Left ventricle myocardium inferior (tissue), 1 donor: ENCODE data around the gene PAQR4. TPM values are rescaled to one million over a fixed set of nuclear protein-coding genes. Genes with fewer than 3 reads are reported as not detected.

Experiments used
- DNase-seq: peaks from one replicate; pipeline ENCODE4 v3.0.0-alpha.2; 2020
- H3K27ac ChIP-seq: fragments of 200-600 bp; replicated peaks from 2 replicates; pipeline ENCODE4 v1.8.0; 2021
- H3K27me3 ChIP-seq: fragments of 200-600 bp; 2 replicates; pipeline ENCODE4 v1.8.0; 2021; ENCODE audit warnings: low read depth
- H3K36me3 ChIP-seq: fragments of 200-600 bp; 2 replicates; pipeline ENCODE4 v1.8.0; 2021
- H3K4me1 ChIP-seq: fragments of 200-600 bp; 2 replicates; pipeline ENCODE4 v1.8.0; 2021
- H3K4me3 ChIP-seq: fragments of 200-600 bp; 2 replicates; pipeline ENCODE4 v1.8.0; 2021; ENCODE audit warnings: mild to moderate bottlenecking, moderate library complexity
- H3K9me3 ChIP-seq: fragments of 200-600 bp; replicated peaks from 2 replicates; pipeline ENCODE4 v1.8.0; 2021
- CTCF ChIP-seq: fragments of 200-600 bp; IDR thresholded peaks from 2 replicates; pipeline ENCODE4 v1.8.0; 2021; ENCODE audit warnings: antibody characterized with exemption, mild to moderate bottlenecking, borderline replicate concordance
- intact Hi-C: fragments of 100-400 bp; cut with micrococcal nuclease; formaldehyde crosslinking; loops from one replicate; pipeline ENCODE4 v1.11.0; 2022
- total RNA-seq: library from RNA; stranded (reverse); fragmentation: NEBNext Ultra II Directional; extraction: Animal tissue kit (Norgen Biotek cat#: 25700); gene quantifications from one replicate; pipeline ENCODE4 v1.2.1, GENCODE V29; 2021
- donor health status: DM: no; HTN: yes; CAD: no; lungs with severe emphysema.

The PAQR4 gene
- total RNA-seq, 1 donor from 2014 or later, result 9.2 TPM

GRCh38 chr16:2976673-2977072 lies 7.5 kb downstream of the PAQR4 start:
- H3K36me3 ChIP-seq, result peaks cover 5% of the 10 kb centered on the region
- H3K4me1 ChIP-seq, result peaks cover 30% of the 10 kb centered on the region
- no peaks in the 10 kb centered on the region for H3K9me3 ChIP-seq
- TF ChIP-seq CTCF, result no peak
- H3K4me3 ChIP-seq, result no peak overlapping the region
- H3K27me3 ChIP-seq, result peaks cover 35% of the 10 kb centered on the region
- intact Hi-C loops, result no loop called here
- no peak for DNase-seq
- H3K27ac ChIP-seq, result no peak overlapping the region

- H3K9me3 ChIP-seq, result no peaks in the 10 kb centered on the region
- H3K27me3 ChIP-seq, result peaks cover 35% of the 10 kb centered on the region
- no peaks in the 10 kb centered on the region for H3K36me3 ChIP-seq
- no peak overlapping the region for H3K4me3 ChIP-seq
- no peak for DNase-seq
- intact Hi-C loops, result no loop called here
- peaks cover 24% of the 10 kb centered on the region for H3K4me1 ChIP-seq
- H3K27ac ChIP-seq, result no peak overlapping the region
- no peak for TF ChIP-seq CTCF
Observed at GRCh38 chr16:2977440-2977839, 8.3 kb downstream of the PAQR4 start.

- no peaks in the 10 kb centered on the region for H3K36me3 ChIP-seq
- H3K27ac ChIP-seq, result no peak overlapping the region
- peaks cover 33% of the 10 kb centered on the region for H3K4me1 ChIP-seq
- no peak for TF ChIP-seq CTCF
- H3K4me3 ChIP-seq, result peak overlapping the region; percentile 74
- DNase-seq, result no peak
- intact Hi-C loops, result no loop called here
- peaks cover 35% of the 10 kb centered on the region for H3K27me3 ChIP-seq
- H3K9me3 ChIP-seq, result no peaks in the 10 kb centered on the region
Observed at GRCh38 chr16:2979669-2980226, 10.6 kb downstream of the PAQR4 start.

- Histone ChIP-seq H3K27ac (peak within 1 kb of the TSS; percentile 80), H3K4me3 (peak within 1 kb of the TSS; percentile 74), H3K27me3 (peaks cover 35% of the 10 kb centered on the region), H3K36me3 (no peaks in the 10 kb centered on the region), H3K9me3 (no peaks in the 10 kb centered on the region), H3K4me1 (peaks cover 41% of the 10 kb centered on the region)
- DNase-seq, result peak; percentile 91
- intact Hi-C loops, result no loop called here
- TF ChIP-seq CTCF, result no peak
Observed at GRCh38 chr16:2980227-2981176, 11.4 kb downstream of the PAQR4 start, which contains the start of gene PKMYT1. PKMYT1 (minus strand) TSS chr16:2980446; CDS start chr16:2979657, 789 bp downstream.

GRCh38 chr16:2981177-2981898 lies 12.2 kb downstream of the PAQR4 start:
- Histone ChIP-seq H3K9me3 (no peaks in the 10 kb centered on the region), H3K27ac (peak overlapping the region; percentile 80), H3K4me1 (peaks cover 49% of the 10 kb centered on the region), H3K36me3 (no peaks in the 10 kb centered on the region), H3K4me3 (peak overlapping the region; percentile 74), H3K27me3 (peaks cover 37% of the 10 kb centered on the region)
- no peak for TF ChIP-seq CTCF
- DNase-seq, result no peak
- intact Hi-C loops, result no loop called here
